HepG2 (cell line): ENCODE data around the gene CDC37. TPM values are rescaled to one million over a fixed set of nuclear protein-coding genes. Genes with fewer than 3 reads are reported as not detected.

Experiments used
- ATAC-seq: fragments of 200-7000 bp; cut with Tn5 transposase; 3 replicates; pipeline ENCODE4 v1.9.1; 2020; ENCODE audit warnings: mild to moderate bottlenecking, moderate library complexity
- BruUV-seq: library from RNA; stranded (reverse); fragments of 400-500 nt; replicated peaks from 2 replicates; lab custom pipeline; 2021; lab: Mats Ljungman, UMichigan
- CTCF ChIA-PET: fragments of 300-600 bp; formaldehyde crosslinking; extraction: SDS; loops from one replicate; lab custom pipeline; 2021; ENCODE audit warnings: low total read pairs, inconsistent platforms, low intra/inter-chr PET ratio; lab: Yijun Ruan, JAX
- POLR2A ChIA-PET: fragments of 350-600 bp; sonication (Branson Sonifier 250); formaldehyde crosslinking; loops from one replicate; lab custom pipeline; 2020; ENCODE audit warnings: antibody characterized with exemption, inconsistent platforms; lab: Yijun Ruan, JAX
- DNase-seq: peaks from one replicate; pipeline ENCODE4 v3.0.0-alpha.2; 2015; ENCODE audit warnings: low spot score
- FAIRE-seq: peaks from 3 replicates; lab custom pipeline; 2011; peaks lifted over from hg19 to GRCh38; lab: Jason Lieb, UNC
- H2AFZ ChIP-seq: one replicate; pipeline ENCODE4 v1.6.1; 2011; ENCODE audit warnings: low read length, inconsistent platforms
- H3K27ac ChIP-seq: fragments of 300-600 bp; 3 replicates; pipeline ENCODE4 v1.8.0; 2011; ENCODE audit warnings: mixed run types, mild to moderate bottlenecking, mixed read lengths, low read length, inconsistent platforms; ENCODE audit not compliant: insufficient read depth; ENCODE audit errors: extremely low read length
- H3K27me3 ChIP-seq, 2 experiments: fragments of 200-600 bp in 1 of 2; 2 replicates in 1 of 2; 3 replicates in 1 of 2; pipeline versions ENCODE4 v1.6.0 to v1.8.0; 2011; ENCODE audit warnings: low read length in 2 of 2, mild to moderate bottlenecking in 2 of 2, moderate library complexity in 2 of 2, inconsistent platforms in 1 of 2; ENCODE audit not compliant: insufficient read depth in 2 of 2, control insufficient read depth in 1 of 2
- H3K36me3 ChIP-seq, 2 experiments: fragments of 200-600 bp in 1 of 2; replicated peaks in 1 of 2; 2 replicates in 1 of 2; 3 replicates in 1 of 2; pipeline versions ENCODE4 v1.5.1 to v1.8.0; 2011; ENCODE audit warnings: low read length in 2 of 2, inconsistent platforms in 1 of 2; ENCODE audit not compliant: insufficient read depth in 2 of 2, control insufficient read depth in 1 of 2
- H3K4me1 ChIP-seq: 2 replicates; pipeline ENCODE4 v1.5.1; 2012; ENCODE audit warnings: low read length, inconsistent platforms; ENCODE audit not compliant: insufficient read depth
- H3K4me2 ChIP-seq: 2 replicates; pipeline ENCODE4 v1.6.0; 2011; ENCODE audit warnings: low read depth, low read length, inconsistent platforms
- H3K4me3 ChIP-seq, 3 experiments: fragments of 200-600 bp in 1 of 3; sonication (generic), shearing (Covaris generic) in 1 of 3; replicated peaks in 1 of 3; 2 replicates each; pipeline ENCODE4 v1.5.1; 2011 to 2016; ENCODE audit warnings: low read length in 3 of 3, inconsistent platforms in 2 of 3, low read depth in 2 of 3, mild to moderate bottlenecking in 2 of 3, control low read depth in 1 of 3, mixed read lengths in 1 of 3; ENCODE audit not compliant: insufficient read depth in 1 of 3
- H3K79me2 ChIP-seq: one replicate; pipeline ENCODE4 v1.6.1; 2011; ENCODE audit warnings: low read length, inconsistent platforms; ENCODE audit not compliant: insufficient read depth
- H3K9ac ChIP-seq: 2 replicates; pipeline ENCODE4 v1.6.0; 2011; ENCODE audit warnings: mild to moderate bottlenecking, low read depth, low read length, inconsistent platforms; ENCODE audit not compliant: insufficient read depth
- H3K9me3 ChIP-seq: 2 replicates; pipeline ENCODE4 v1.5.1; 2012; ENCODE audit warnings: mild to moderate bottlenecking, low read length
- H4K20me1 ChIP-seq: 2 replicates; pipeline ENCODE4 v1.6.0; 2011; ENCODE audit warnings: inconsistent platforms, mild to moderate bottlenecking, low read length, moderate library complexity; ENCODE audit not compliant: insufficient read depth
- FOSL1 ChIP-seq: sonication (generic); formaldehyde crosslinking; IDR thresholded peaks from 2 replicates; pipeline ENCODE4 v1.9.0; 2021; ENCODE audit warnings: missing genetic modification reagents, borderline replicate concordance
- GATAD1 ChIP-seq: IDR thresholded peaks from 2 replicates; pipeline ENCODE4 v1.6.1; 2016; ENCODE audit warnings: missing genetic modification reagents, missing compliant biosample characterization
- NFYB ChIP-seq: sonication (generic); formaldehyde crosslinking; IDR thresholded peaks from 2 replicates; pipeline ENCODE4 v1.4.0; 2020; ENCODE audit warnings: missing genetic modification reagents
- NR3C1 ChIP-seq: sonication (generic); formaldehyde crosslinking; IDR thresholded peaks from 2 replicates; pipeline ENCODE4 v1.4.0; 2020; ENCODE audit warnings: missing genetic modification reagents
- PRMT3 ChIP-seq: sonication (generic); formaldehyde crosslinking; IDR thresholded peaks from 2 replicates; pipeline ENCODE4 v1.8.1; 2022; ENCODE audit warnings: low read depth, mild to moderate bottlenecking, moderate library complexity, missing genetic modification reagents, borderline replicate concordance
- PTBP1 ChIP-seq: fragments of 200-400 bp; formaldehyde crosslinking; IDR thresholded peaks from 2 replicates; pipeline ENCODE4 v1.6.1; 2018; ENCODE audit warnings: low read length, low read depth; ENCODE audit not compliant: poor library complexity, severe bottlenecking
- RARG ChIP-seq: sonication (generic); formaldehyde crosslinking; IDR thresholded peaks from 2 replicates; pipeline ENCODE4 v1.4.0; 2020; ENCODE audit warnings: low read depth, mild to moderate bottlenecking, missing genetic modification reagents
- RNF2 ChIP-seq: fragments of 450-650 bp; conservative IDR thresholded peaks from 2 replicates; pipeline ENCODE4 v1.6.1; 2016; ENCODE audit warnings: low read depth
- SATB2 ChIP-seq: sonication (generic); formaldehyde crosslinking; IDR thresholded peaks from 2 replicates; pipeline ENCODE4 v1.5.0; 2020; ENCODE audit warnings: missing genetic modification reagents
- SMAD9 ChIP-seq: sonication (generic); formaldehyde crosslinking; IDR thresholded peaks from 2 replicates; pipeline ENCODE4 v1.5.1; 2020; ENCODE audit warnings: mild to moderate bottlenecking, missing genetic modification reagents
- ZBTB37 ChIP-seq: sonication (generic); formaldehyde crosslinking; IDR thresholded peaks from 2 replicates; pipeline ENCODE4 v1.4.0; 2020; ENCODE audit warnings: mild to moderate bottlenecking, missing genetic modification reagents
- ZSCAN30 ChIP-seq: sonication (generic); formaldehyde crosslinking; IDR thresholded peaks from 2 replicates; pipeline ENCODE4 v1.5.0; 2020; ENCODE audit warnings: mild to moderate bottlenecking, missing genetic modification reagents
- WGBS: methylation state at CpG from one replicate; pipeline ENCODE4 v1.1.6; 2017; ENCODE audit warnings: low lambda C conversion rate; 5-methylcytosine and 5-hydroxymethylcytosine counted together
- in situ Hi-C: cut with HindIII; loops from 2 replicates; pipeline ENCODE4 v1.10.0; 2017; ENCODE audit warnings: low pct_unique_long_range_greater_than_20kb; ENCODE audit not compliant: extremely low pct_ligation_motif_present
- intact Hi-C: fragments of 100-400 bp; cut with micrococcal nuclease; formaldehyde crosslinking; loops from one replicate; pipeline ENCODE4 v1.10.0; 2022; ENCODE audit not compliant: unreplicated experiment
- polyA plus RNA-seq, 8 experiments: library from polyadenylated mRNA; depleted of rRNA in 3 of 8; stranded (reverse) in 7 of 8; unstranded in 1 of 8; fragments of >200 nt; fragmentation: Illumina TruSeq in 4 of 8; extraction: Trizol in 4 of 8; gene quantifications; 2 replicates each; pipeline versions ENCODE4 v1.2.1 to v1.2.3, GENCODE V29; 2011 to 2016; ENCODE audit warnings: low read depth in 4 of 8, missing spikeins in 1 of 8, mixed read lengths in 1 of 8; ENCODE audit not compliant: insufficient read depth in 1 of 8
- total RNA-seq, 5 experiments: library from RNA; depleted of rRNA; stranded (reverse); fragments of >200 nt; fragmentation: Illumina TruSeq; extraction: Trizol; gene quantifications; 2 replicates each; pipeline ENCODE4 v1.2.3, GENCODE V29; 2016; ENCODE audit warnings: low read depth in 1 of 5
- TF ChIP-seq, protein P1 (sequence below): sonication (generic); formaldehyde crosslinking; IDR thresholded peaks from 2 replicates; pipeline ENCODE4 v1.5.0; 2020; ENCODE audit warnings: mild to moderate bottlenecking, missing genetic modification reagents
- TF ChIP-seq, protein P2 (sequence below): IDR thresholded peaks from 2 replicates; pipeline ENCODE4 v1.6.1; 2016; ENCODE audit warnings: low read depth, missing genetic modification reagents, missing compliant biosample characterization

The CDC37 gene
- total and polyA plus RNA-seq, 2 of the 13 experiments (the other 11 are each of a cell fraction or from before 2014, with no cell fraction given): 158 to 177 TPM

DNA sequence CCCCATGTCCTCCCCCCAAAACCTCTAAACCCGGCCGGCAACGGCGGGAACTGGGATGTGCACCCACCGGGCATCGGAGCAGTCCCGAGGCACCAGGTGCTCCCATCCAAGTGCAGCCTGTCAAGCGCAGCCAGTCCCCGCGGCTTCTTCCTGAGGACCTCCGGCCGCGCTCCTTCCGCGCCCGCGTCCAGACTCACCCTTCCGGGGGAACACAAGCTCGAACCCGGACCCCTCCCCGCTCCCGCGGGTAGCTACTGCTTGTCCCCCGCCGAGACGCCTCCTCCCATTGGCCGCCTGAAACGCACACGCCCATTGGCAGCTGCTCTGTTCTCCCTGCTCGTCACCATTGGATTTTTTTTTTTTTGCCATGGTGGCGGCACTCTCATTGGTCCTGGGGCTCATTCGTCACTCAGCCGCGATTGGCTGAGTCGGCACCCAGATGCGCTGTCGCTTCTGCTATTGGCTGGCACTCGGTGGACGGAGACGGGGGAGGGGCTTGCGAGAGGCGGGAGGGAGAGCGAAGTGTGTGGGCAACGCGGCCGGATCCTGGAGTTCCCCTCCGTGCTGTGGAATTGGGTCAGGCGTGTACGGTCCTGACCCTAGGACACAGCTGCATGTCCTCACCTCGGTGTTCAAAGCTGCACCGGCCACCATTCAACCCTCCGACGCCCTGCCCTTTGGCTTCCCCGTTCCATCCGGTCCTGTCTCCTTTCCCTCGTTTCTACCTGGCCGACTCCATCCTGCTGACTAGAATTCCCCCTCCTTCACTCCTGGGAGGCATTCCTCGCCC lies 22.8 kb downstream of the CDC37 start, which contains the start of gene TYK2:
TYK2 (minus strand) TSS at position 260 of the 790 bp plus-strand sequence. CDS start 2,166 bp downstream, outside the sequence.
- no peaks in the 10 kb centered on the region; a peak in 1 of 5 replicates for H3K27me3 ChIP-seq
- DNase-seq (peak; percentile 97), ATAC-seq (peak; percentile 93), FAIRE-seq (peak; percentile 95)
- H2AFZ ChIP-seq: peak within 1 kb of the TSS; percentile 68
- POLR2A ChIA-PET: interaction anchor here (0.6 to 3.9 kb wide), 17 partner anchors 8 to 186 kb away, joined by 3 to 61 read pairs (median 5); partner anchors contain the start of genes CDC37, DNMT1, FDX2 and ICAM1
- peaks cover 5 to 9% of the 10 kb centered on the region in 2 experiments; a peak in 3 of 5 replicates for H3K36me3 ChIP-seq
- in situ Hi-C loops: loop anchor here (5.0 kb wide), 1 partner anchor 43 kb away; the partner anchor contains the start of gene ICAM3
- no TSS peak for BruUV-seq
- WGBS: under 1% methylated on average over 46 of the region's 58 CpGs
- CTCF ChIA-PET: no interaction called here
- peaks cover 39% of the 10 kb centered on the region for H3K4me1 ChIP-seq
- intact Hi-C loops: no loop called here
- peaks cover 8% of the 10 kb centered on the region for H3K79me2 ChIP-seq
- peak within 1 kb of the TSS; percentile 90 to 98 (median 91) for H3K4me3 ChIP-seq
- H3K9me3 ChIP-seq: no peaks in the 10 kb centered on the region
- peak within 1 kb of the TSS; percentile 80 for H3K27ac ChIP-seq
- H3K4me2 ChIP-seq: peak within 1 kb of the TSS; percentile 94
- H4K20me1 ChIP-seq: no peaks in the 10 kb centered on the region
- H3K9ac ChIP-seq: peak within 1 kb of the TSS; percentile 82
- TF ChIP-seq PRMT3 (CRISPR knock-in tag) (no peak), ZBTB37 (CRISPR knock-in tag) (no peak; the same call in 1 of the 2 replicates), SATB2 (CRISPR knock-in tag) (peak; percentile 29; the same call in 1 of the 2 replicates), NR3C1 (CRISPR knock-in tag) (no peak), RNF2 (peak; percentile 80), ZSCAN30 (CRISPR knock-in tag) (no peak), NFYB (CRISPR knock-in tag) (peak; percentile 98), GATAD1 (peak; percentile 92), PTBP1 (no peak), SMAD9 (CRISPR knock-in tag) (no peak), FOSL1 (CRISPR knock-in tag) (no peak), RARG (CRISPR knock-in tag) (no peak)
- TF ChIP-seq, protein P1, sequence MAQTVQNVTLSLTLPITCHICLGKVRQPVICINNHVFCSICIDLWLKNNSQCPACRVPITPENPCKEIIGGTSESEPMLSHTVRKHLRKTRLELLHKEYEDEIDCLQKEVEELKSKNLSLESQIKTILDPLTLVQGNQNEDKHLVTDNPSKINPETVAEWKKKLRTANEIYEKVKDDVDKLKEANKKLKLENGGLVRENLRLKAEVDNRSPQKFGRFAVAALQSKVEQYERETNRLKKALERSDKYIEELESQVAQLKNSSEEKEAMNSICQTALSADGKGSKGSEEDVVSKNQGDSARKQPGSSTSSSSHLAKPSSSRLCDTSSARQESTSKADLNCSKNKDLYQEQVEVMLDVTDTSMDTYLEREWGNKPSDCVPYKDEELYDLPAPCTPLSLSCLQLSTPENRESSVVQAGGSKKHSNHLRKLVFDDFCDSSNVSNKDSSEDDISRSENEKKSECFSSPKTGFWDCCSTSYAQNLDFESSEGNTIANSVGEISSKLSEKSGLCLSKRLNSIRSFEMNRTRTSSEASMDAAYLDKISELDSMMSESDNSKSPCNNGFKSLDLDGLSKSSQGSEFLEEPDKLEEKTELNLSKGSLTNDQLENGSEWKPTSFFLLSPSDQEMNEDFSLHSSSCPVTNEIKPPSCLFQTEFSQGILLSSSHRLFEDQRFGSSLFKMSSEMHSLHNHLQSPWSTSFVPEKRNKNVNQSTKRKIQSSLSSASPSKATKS (CRISPR knock-in tag): no peak
- TF ChIP-seq, protein P2, sequence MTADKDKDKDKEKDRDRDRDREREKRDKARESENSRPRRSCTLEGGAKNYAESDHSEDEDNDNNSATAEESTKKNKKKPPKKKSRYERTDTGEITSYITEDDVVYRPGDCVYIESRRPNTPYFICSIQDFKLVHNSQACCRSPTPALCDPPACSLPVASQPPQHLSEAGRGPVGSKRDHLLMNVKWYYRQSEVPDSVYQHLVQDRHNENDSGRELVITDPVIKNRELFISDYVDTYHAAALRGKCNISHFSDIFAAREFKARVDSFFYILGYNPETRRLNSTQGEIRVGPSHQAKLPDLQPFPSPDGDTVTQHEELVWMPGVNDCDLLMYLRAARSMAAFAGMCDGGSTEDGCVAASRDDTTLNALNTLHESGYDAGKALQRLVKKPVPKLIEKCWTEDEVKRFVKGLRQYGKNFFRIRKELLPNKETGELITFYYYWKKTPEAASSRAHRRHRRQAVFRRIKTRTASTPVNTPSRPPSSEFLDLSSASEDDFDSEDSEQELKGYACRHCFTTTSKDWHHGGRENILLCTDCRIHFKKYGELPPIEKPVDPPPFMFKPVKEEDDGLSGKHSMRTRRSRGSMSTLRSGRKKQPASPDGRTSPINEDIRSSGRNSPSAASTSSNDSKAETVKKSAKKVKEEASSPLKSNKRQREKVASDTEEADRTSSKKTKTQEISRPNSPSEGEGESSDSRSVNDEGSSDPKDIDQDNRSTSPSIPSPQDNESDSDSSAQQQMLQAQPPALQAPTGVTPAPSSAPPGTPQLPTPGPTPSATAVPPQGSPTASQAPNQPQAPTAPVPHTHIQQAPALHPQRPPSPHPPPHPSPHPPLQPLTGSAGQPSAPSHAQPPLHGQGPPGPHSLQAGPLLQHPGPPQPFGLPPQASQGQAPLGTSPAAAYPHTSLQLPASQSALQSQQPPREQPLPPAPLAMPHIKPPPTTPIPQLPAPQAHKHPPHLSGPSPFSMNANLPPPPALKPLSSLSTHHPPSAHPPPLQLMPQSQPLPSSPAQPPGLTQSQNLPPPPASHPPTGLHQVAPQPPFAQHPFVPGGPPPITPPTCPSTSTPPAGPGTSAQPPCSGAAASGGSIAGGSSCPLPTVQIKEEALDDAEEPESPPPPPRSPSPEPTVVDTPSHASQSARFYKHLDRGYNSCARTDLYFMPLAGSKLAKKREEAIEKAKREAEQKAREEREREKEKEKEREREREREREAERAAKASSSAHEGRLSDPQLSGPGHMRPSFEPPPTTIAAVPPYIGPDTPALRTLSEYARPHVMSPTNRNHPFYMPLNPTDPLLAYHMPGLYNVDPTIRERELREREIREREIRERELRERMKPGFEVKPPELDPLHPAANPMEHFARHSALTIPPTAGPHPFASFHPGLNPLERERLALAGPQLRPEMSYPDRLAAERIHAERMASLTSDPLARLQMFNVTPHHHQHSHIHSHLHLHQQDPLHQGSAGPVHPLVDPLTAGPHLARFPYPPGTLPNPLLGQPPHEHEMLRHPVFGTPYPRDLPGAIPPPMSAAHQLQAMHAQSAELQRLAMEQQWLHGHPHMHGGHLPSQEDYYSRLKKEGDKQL: no peak
